Astrocyte of the cerebellum (primary cell): ENCODE data around the gene SRD5A3.
"Not testable (repeated sequence)": the region's sequence is repeated elsewhere in the genome, so short reads cannot be mapped to it uniquely, and the experiment has no call there.

ENCODE experiments used
- DNase-seq: peaks from one replicate; pipeline ENCODE4 v3.0.0-alpha.2; 2011; ENCODE audit warnings: low read depth
- H3K4me3 ChIP-seq: 2 replicates; pipeline ENCODE4 v1.5.1; 2011; ENCODE audit warnings: mild to moderate bottlenecking, low read depth, low read length, moderate library complexity
- in situ Hi-C: cut with HindIII; loops from 2 replicates; pipeline ENCODE4 v1.10.0; 2017; ENCODE audit warnings: low sequenced_read_pairs
- TF ChIP-seq, protein P1 (sequence below): IDR thresholded peaks from 2 replicates; pipeline ENCODE4 v1.5.1; 2012; ENCODE audit warnings: low read length, low read depth, moderate library complexity, mild to moderate bottlenecking; ENCODE audit errors: missing control alignments

The SRD5A3 gene

DNA sequence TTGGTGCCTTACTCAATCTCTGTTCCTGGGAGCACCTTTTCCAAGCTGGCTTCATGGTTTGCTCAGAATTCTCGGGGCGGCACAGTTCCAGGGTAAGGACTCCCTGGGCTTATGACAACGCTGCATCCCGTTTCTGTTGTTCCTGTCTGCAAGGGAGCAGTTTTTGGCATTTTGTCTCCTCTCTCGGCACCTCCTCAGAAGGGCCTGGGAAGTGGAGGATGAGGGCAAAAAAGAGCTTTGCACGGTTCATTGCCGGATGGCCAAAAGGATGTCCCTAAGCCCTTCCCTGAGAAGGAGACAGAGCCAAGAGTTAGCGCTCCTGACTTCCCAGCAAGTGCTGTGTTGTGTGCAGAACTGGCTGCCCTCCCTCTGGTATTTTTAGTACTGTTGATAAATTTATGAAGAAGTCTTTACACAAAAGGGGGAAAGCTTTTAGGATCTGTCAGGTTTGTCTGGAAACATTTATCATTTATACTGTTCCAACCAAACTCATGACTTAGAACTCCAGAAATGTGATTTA, 13.4 kb downstream of the SRD5A3 start:
- in situ Hi-C loops, result no loop called here
- no peak overlapping the region for H3K4me3 ChIP-seq
- TF ChIP-seq, protein P1, sequence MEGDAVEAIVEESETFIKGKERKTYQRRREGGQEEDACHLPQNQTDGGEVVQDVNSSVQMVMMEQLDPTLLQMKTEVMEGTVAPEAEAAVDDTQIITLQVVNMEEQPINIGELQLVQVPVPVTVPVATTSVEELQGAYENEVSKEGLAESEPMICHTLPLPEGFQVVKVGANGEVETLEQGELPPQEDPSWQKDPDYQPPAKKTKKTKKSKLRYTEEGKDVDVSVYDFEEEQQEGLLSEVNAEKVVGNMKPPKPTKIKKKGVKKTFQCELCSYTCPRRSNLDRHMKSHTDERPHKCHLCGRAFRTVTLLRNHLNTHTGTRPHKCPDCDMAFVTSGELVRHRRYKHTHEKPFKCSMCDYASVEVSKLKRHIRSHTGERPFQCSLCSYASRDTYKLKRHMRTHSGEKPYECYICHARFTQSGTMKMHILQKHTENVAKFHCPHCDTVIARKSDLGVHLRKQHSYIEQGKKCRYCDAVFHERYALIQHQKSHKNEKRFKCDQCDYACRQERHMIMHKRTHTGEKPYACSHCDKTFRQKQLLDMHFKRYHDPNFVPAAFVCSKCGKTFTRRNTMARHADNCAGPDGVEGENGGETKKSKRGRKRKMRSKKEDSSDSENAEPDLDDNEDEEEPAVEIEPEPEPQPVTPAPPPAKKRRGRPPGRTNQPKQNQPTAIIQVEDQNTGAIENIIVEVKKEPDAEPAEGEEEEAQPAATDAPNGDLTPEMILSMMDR, result no peak
- DNase-seq, result no peak

DNA sequence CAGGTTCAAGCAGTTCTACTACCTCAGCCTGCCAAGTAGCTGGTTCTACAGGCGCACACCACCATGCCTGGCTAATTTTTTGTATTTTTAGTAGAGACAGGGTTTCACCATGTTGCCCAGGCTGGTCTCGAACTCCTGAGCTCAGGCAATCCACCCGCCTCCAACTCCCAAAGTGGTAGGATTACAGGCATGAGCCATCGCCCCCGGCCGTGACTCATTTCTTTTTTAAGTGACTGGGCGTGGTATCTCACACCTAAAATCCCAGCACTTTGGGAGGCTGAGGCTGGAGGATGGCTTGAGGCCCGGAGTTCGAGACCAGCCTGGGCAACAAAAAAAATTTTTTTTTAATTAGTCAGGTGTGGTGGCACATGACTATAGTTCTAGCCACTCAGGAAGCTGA, 16.9 kb downstream of the SRD5A3 start:
- DNase-seq, H3K4me3 ChIP-seq, in situ Hi-C loops: not testable (repeated sequence)

DNA sequence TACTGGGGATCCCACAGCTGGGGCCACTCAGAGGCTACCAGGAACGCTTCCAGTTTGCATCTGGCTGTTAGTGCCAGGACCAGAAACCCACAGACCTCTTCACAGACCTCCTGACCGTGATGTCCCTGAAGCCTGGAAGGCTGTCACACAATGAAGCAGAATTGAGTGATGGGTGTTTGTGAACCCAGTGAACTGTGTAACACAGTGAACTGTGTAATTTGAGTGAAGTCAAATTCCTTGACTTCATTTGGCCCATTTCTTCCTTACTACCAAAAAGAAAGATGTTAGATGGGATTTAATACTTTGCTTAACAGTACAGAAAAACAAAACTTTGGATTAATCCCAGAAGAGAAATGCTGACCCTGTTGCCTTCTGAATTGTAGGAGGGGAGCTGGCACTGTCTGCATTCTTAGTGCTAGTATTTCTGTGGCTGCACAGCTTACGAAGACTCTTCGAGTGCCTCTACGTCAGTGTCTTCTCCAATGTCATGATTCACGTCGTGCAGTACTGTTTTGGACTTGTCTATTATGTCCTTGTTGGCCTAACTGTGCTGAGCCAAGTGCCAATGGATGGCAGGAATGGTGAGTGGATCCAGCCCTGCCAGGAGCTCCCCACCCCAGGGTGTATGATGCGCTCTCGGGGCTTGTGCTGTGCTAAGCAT, 17.8 kb downstream of the SRD5A3 start:
- DNase-seq, result no peak
- H3K4me3 ChIP-seq, result no peak overlapping the region
- in situ Hi-C loops, result no loop called here
- TF ChIP-seq, protein P1, result no peak

DNA sequence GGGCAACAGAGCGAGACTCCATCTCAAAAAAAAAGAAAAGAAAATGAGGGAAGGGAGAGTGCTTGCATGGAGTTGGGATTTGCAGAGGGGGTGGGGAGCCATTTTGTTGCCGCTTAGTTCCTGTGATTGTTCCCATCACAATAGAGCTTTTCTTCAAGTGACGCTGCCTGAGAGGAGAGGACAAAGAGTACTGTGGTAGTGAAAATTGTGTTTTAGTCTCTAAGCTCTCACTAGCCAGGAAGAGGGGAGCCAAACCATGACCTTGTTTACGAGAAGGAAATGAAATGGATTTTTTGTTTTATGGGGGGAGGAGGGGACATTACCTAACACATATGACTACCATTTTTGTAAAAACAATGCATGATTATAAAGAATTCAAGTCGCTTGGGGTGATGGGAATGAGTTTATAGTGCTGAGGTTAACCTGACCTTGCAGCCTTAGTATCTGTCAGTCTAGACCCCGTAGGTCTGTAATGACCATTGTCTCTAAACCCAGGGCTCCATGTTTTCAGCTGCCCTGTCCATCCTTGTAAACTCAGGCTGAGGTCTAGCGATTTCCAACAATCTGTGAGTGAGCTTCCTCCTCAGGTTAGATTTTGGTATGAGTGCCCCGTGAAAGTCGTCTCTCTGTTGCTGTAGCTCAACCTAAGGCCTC, 18.8 kb downstream of the SRD5A3 start:
- TF ChIP-seq, protein P1, result no peak
- in situ Hi-C loops, result no loop called here
- no peak for DNase-seq
- H3K4me3 ChIP-seq, result no peak overlapping the region

- TF ChIP-seq, protein P1, result no peak
- in situ Hi-C loops, result no loop called here
- no peak overlapping the region for H3K4me3 ChIP-seq
- DNase-seq, result no peak
These were observed 19.3 kb downstream of the SRD5A3 start for GRCh38 chr4:55365345-55365728.

DNA sequence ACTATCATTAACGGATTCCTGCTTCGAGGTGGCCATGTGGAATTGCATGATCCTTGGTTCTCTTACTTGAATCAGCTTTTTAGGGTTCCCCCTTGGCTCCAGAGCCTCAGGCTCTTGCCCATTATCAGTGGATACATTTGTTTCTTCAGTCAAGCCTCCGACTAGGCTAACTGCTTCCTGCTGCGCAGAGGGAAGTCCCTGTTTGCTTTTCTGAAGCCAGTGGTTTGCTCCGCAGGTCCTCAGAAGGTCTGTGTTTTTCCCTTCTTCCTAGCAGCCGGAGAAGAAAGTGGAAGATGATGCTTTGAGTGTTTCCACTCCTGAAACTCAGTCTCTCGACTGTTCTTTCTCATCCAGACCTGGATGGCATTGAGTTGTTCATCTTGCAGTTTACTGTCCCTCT, 20.6 kb downstream of the SRD5A3 start:
- in situ Hi-C loops, result no loop called here
- TF ChIP-seq, protein P1, result no peak
- no peak for DNase-seq
- no peak overlapping the region for H3K4me3 ChIP-seq

DNA sequence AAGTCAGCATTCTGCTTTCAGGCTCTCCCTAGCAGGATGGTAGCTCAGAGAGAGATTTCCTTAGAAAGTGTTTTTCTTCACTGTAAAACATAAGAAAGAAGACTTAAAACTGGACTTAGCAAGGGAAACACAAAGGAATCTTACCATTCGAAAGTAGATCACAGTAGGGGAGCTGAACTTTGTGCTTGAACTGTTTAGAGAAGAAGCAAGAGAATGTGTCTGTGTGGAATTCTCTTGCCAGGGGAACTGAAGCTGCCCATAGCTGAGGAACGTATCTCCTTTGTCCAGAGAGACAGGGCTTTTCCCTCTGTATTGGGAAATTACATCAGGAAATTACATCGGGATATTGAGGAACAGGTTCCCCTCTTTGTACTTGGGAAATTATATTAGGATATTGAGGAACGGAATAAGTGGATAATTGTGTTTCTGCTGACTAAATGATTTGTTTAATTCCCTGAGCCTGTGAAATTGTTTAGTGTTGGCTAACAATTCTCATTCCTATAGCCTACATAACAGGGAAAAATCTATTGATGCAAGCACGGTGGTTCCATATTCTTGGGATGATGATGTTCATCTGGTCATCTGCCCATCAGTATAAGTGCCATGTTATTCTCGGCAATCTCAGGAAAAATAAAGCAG, 21.2 kb downstream of the SRD5A3 start:
- TF ChIP-seq, protein P1, result no peak
- H3K4me3 ChIP-seq, result no peak overlapping the region
- in situ Hi-C loops, result no loop called here
- peak; percentile 43 for DNase-seq
